A673 (cell line): Measurements from ENCODE around the gene STPG2.

Source experiments
- EZH2 ChIP-seq: fragments of 200-600 bp; sonication (generic); IDR thresholded peaks from 2 replicates; pipeline ENCODE4 v1.6.1; 2017; ENCODE audit warnings: borderline replicate concordance, low read depth, mild to moderate bottlenecking, mixed read lengths, antibody characterized with exemption, low read length; ENCODE audit not compliant: poor library complexity, severe bottlenecking
- TF ChIP-seq, protein P1 (sequence below): fragments of 300-800, 200-600 bp; sonication (generic); conservative IDR thresholded peaks from 2 replicates; pipeline ENCODE4 v1.5.1; 2017; ENCODE audit warnings: low read depth, mild to moderate bottlenecking, antibody characterized with exemption, low read length, moderate library complexity, mixed read lengths

DNA sequence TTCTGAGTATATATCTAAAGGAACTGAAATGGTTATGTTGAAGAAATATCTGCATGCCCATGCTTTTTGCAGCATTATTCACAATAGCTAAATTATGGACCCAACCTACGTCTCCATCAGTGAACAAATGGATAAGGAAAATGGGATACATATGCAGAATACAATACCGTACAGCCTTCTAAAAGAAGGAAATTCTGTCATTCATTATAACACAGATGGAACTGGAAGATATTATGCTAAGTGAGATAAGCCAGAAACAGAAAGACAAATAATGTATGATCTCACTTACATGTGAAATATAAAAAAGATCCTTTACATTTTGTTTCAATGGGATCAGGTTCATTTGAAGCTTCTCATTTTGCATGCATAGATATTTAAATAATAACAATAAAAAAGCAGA lies 263.3 kb downstream of the STPG2 start:
- TF ChIP-seq, protein P1, sequence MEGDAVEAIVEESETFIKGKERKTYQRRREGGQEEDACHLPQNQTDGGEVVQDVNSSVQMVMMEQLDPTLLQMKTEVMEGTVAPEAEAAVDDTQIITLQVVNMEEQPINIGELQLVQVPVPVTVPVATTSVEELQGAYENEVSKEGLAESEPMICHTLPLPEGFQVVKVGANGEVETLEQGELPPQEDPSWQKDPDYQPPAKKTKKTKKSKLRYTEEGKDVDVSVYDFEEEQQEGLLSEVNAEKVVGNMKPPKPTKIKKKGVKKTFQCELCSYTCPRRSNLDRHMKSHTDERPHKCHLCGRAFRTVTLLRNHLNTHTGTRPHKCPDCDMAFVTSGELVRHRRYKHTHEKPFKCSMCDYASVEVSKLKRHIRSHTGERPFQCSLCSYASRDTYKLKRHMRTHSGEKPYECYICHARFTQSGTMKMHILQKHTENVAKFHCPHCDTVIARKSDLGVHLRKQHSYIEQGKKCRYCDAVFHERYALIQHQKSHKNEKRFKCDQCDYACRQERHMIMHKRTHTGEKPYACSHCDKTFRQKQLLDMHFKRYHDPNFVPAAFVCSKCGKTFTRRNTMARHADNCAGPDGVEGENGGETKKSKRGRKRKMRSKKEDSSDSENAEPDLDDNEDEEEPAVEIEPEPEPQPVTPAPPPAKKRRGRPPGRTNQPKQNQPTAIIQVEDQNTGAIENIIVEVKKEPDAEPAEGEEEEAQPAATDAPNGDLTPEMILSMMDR = no peak
- no peak for TF ChIP-seq EZH2
